GM04504 (cell line): ENCODE data around the gene HSPA1B.
"Not testable (repeated sequence)": the region's sequence is repeated elsewhere in the genome, so short reads cannot be mapped to it uniquely, and the experiment has no call there.

Experiments used
- DNase-seq: peaks from one replicate; pipeline ENCODE4 v3.0.0-alpha.2; 2012; ENCODE audit warnings: low read depth

The HSPA1B gene

GRCh38 chr6:31797588-31797987 is 29.9 kb upstream of the HSPA1B start:
- no peak for DNase-seq

DNA sequence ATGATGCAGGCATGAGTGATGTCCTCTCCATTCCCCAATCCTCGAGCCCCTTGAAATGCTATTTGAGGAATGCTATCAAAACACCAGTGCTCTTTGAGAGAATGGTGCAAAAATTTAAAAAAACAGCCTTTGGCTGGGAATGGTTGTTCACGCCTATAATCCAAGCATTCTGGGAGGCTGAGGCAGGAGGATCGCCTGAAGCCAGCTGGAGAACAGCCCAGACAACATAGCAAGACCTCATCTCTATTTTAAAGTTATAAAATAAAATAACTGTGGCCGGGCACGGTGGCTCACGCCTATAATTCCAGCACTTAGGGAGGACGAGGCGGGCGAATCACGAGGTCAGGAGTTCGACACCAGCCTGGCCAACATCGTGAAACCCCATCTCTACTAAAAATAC is 27.8 kb upstream of the HSPA1B start:
- DNase-seq = no peak

- not testable (repeated sequence) for DNase-seq
These were observed 26.3 kb upstream of the HSPA1B start for GRCh38 chr6:31801031-31801927.

DNA sequence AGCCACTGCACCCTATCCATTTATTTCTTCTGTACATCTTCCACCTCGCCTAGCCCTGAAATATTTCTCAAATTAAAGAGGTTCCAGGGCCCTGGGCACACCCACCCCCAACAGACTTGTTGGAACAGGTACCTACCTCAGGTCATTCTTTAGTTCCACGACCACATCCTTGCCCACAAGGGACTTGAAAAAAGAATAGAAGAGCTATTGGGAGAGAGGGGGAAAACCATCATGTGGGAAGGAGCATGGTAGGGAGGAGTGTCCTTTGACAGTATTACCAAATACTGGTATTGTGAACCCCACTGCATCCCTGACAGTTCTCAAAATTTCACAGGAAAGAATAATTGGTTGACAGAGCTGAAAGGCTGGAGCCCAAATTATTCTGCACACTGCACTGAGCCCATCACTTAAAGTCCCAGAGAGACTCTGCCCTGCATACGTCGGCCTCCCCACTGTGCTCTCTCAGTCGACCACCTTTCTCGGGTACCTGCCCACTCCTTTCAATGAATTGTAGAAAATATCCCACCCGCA is 21.5 kb upstream of the HSPA1B start:
- DNase-seq = no peak

GRCh38 chr6:31806470-31807272 is 20.9 kb upstream of the HSPA1B start, which contains the start of gene LSM2:
Gene LSM2 (minus strand): TSS chr6:31806966. CDS start chr6:31806757, 209 bp downstream.
- DNase-seq = peak; percentile 93

GRCh38 chr6:31808599-31808998 is 18.9 kb upstream of the HSPA1B start:
- DNase-seq = not testable (repeated sequence)

- no peak for DNase-seq
These were observed 15.9 kb upstream of the HSPA1B start for GRCh38 chr6:31811645-31812044.

DNA sequence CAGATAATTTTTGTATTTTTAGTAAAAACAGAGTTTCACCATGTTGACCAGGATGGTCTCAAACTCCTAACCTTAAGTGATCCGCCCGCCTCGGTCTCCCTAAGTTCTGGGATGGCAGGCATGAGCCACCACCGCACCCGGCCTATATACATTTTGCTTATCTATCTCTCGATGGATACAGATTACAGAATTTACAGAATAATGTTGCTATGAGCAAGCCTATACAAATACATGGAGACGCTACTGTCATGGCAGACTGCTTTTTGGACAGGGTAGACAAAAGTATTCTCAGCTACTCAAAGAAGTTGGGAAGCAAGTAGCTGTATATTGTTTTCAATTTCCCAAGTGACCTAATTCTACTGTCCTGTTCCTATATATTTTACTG is 14.1 kb upstream of the HSPA1B start:
- DNase-seq = no peak

- peak; percentile 97 for DNase-seq
These were observed 12.9 kb upstream of the HSPA1B start for GRCh38 chr6:31814677-31815024.

GRCh38 chr6:31815025-31815838 is 12.3 kb upstream of the HSPA1B start, which contains the start of the genes HSPA1A and HSPA1L:
Gene HSPA1A (plus strand): TSS chr6:31815543. CDS start chr6:31815757, 214 bp downstream.
Gene HSPA1L (minus strand): TSS chr6:31815283. CDS start chr6:31811972, 3,311 bp downstream.
- peak; percentile 95 for DNase-seq

DNA sequence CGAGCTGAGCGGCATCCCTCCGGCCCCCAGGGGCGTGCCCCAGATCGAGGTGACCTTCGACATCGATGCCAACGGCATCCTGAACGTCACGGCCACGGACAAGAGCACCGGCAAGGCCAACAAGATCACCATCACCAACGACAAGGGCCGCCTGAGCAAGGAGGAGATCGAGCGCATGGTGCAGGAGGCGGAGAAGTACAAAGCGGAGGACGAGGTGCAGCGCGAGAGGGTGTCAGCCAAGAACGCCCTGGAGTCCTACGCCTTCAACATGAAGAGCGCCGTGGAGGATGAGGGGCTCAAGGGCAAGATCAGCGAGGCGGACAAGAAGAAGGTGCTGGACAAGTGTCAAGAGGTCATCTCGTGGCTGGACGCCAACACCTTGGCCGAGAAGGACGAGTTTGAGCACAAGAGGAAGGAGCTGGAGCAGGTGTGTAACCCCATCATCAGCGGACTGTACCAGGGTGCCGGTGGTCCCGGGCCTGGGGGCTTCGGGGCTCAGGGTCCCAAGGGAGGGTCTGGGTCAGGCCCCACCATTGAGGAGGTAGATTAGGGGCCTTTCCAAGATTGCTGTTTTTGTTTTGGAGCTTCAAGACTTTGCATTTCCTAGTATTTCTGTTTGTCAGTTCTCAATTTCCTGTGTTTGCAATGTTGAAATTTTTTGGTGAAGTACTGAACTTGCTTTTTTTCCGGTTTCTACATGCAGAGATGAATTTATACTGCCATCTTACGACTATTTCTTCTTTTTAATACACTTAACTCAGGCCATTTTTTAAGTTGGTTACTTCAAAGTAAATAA is 10.2 kb upstream of the HSPA1B start:
- not testable (repeated sequence) for DNase-seq

DNA sequence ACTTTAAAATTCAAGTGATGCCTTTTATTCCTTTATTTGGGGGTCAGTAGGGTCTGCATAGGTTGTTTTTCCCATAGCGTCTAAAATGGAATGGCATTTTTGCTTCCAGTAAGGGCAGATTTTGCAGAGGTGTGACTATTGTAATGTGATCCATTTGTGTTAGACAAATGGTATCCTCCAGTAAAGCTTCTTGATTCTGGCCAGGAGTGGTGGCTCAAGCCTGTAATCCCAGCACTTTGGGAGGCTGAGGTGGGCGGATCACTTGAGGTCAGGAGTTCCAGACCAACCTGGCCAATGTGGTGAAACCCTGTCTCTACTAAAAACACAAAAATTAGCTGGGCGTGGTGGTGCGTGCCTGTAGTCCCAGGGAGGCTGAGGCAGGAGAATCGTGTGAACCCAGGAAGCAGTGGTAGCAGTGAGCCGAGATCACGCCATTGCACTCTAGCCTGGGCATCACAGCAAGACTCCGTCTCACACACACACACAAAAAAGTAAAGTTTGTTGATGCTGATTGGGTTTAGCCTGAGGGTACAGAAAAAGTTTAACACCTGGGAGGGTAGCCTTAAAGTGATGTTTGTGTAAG is 9.5 kb upstream of the HSPA1B start:
- DNase-seq = not testable (repeated sequence)

GRCh38 chr6:31819871-31820299 is 7.7 kb upstream of the HSPA1B start:
- no peak for DNase-seq

DNA sequence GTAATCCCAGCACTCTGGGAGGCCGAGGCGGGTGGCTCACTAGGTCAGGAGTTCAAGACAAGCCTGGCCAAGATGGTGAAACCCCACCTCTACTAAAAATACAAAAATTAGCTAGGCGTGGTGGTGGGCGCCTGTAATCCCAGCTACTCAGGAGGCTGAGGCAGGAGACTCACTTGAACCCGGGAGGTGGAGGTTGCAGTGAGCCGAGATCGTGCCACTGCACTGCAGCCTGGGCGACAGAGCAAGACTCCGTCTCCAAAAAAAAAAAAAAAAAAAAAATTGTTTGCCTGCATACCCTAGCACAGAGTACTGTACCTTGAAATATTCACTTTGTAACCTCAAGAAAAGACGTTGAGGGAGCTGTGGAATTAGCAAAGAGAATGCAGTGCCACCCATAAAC is 7.1 kb upstream of the HSPA1B start:
- not testable (repeated sequence) for DNase-seq

- no peak for DNase-seq
These were observed 6.1 kb upstream of the HSPA1B start for GRCh38 chr6:31821301-31822035.

DNA sequence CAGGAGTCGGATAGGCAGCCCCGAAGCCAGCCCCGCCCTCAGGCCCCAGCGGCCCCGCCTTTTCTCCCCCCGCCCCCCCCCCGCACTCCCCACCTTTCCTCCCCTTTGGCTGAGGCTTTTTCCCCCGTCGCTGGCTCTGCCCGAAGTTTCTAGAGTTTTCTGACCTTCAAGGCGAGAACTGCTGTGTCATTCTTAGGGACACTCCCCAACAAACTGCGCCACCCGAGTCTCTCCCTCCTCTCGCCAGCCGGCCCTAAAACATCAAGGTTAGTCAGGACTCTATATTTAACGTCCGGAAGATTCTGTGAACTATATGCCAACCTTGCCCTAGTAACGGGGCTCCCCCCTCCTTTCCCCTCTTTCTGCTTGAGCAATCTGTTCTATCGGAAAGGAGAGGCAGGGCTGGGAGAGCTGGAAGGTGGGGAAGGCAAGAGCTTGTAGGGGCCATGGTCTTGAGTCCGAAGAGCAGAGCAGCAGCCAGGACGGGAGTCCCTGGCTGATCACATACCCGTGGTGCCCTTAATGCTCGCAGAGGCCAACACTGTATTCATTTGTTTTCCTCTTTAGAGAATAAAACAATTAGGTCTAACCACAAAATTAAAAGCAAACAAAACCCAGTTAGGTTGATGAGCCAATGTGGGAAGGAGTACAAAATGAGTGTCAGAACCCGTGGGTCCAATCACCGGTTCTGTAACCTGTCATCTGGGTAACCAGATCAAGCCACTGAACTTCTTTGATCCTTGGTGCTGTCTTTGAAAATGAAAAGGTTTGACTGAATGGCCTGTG is 5.3 kb upstream of the HSPA1B start:
- no peak for DNase-seq

- DNase-seq = not testable (repeated sequence)
These were observed 3.8 kb upstream of the HSPA1B start for GRCh38 chr6:31823592-31824196.

GRCh38 chr6:31825553-31825952 is 2.0 kb upstream of the HSPA1B start:
- DNase-seq = no peak
